Measurements from ENCODE around the gene PCSK2. TPM values are rescaled to one million over a fixed set of nuclear protein-coding genes. Genes with fewer than 3 reads are reported as not detected.

PCSK2 gene
- total and polyA plus RNA-seq, 10 donors = 0.06 to 0.17 (median 0.16) TPM; not detected in 3

GRCh38 chr20:17315407-17316231 is 88.8 kb downstream of the PCSK2 start:
- H3K4me1 ChIP-seq = no peaks in the 10 kb centered on the region
- H3K4me3 ChIP-seq = no peak overlapping the region
- no peaks in the 10 kb centered on the region for H3K9me3 ChIP-seq
- intact Hi-C loops (cut with DNase I; ENCODE audit: low total_unique reads) = no loop called here
- 19 to 34% (median 26%) methylated on average over 30 to 45 of the region's 45 CpGs for WGBS, 5 donors
- DNase-seq = no peak
- peaks cover 0 to 34% (median 12%) of the 10 kb centered on the region in 7 donors for H3K27me3 ChIP-seq (replicated peaks in 1 of 7)
- no peak for TF ChIP-seq POLR2AphosphoS5 (IDR thresholded peaks at IDR 0.05)
- TF ChIP-seq POLR2A (IDR thresholded peaks at IDR 0.05) = no peak
- TF ChIP-seq, protein P1, sequence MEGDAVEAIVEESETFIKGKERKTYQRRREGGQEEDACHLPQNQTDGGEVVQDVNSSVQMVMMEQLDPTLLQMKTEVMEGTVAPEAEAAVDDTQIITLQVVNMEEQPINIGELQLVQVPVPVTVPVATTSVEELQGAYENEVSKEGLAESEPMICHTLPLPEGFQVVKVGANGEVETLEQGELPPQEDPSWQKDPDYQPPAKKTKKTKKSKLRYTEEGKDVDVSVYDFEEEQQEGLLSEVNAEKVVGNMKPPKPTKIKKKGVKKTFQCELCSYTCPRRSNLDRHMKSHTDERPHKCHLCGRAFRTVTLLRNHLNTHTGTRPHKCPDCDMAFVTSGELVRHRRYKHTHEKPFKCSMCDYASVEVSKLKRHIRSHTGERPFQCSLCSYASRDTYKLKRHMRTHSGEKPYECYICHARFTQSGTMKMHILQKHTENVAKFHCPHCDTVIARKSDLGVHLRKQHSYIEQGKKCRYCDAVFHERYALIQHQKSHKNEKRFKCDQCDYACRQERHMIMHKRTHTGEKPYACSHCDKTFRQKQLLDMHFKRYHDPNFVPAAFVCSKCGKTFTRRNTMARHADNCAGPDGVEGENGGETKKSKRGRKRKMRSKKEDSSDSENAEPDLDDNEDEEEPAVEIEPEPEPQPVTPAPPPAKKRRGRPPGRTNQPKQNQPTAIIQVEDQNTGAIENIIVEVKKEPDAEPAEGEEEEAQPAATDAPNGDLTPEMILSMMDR (IDR thresholded peaks at IDR 0.05 in 8 of 11, conservative IDR thresholded peaks at IDR 0.05 in 3 of 11) = no peak
- no peaks in the 10 kb centered on the region for H3K36me3 ChIP-seq
- H3K27ac ChIP-seq = no peak overlapping the region

GRCh38 chr20:17316316-17317038 is 89.6 kb downstream of the PCSK2 start:
- TF ChIP-seq POLR2AphosphoS5 (IDR thresholded peaks at IDR 0.05) (no peak), POLR2A (IDR thresholded peaks at IDR 0.05) (no peak)
- TF ChIP-seq, protein P1 (IDR thresholded peaks at IDR 0.05 in 8 of 11, conservative IDR thresholded peaks at IDR 0.05 in 3 of 11) = no peak
- no peak overlapping the region for H3K4me3 ChIP-seq
- no peaks in the 10 kb centered on the region for H3K36me3 ChIP-seq
- peaks cover 0 to 34% (median 12%) of the 10 kb centered on the region in 7 donors for H3K27me3 ChIP-seq (replicated peaks in 1 of 7)
- H3K9me3 ChIP-seq = no peaks in the 10 kb centered on the region
- 64 to 87% (median 83%) methylated on average over 2 of the region's 2 CpGs for WGBS, 5 donors
- intact Hi-C loops (cut with DNase I; ENCODE audit: low total_unique reads) = no loop called here
- no peak for DNase-seq
- no peaks in the 10 kb centered on the region for H3K4me1 ChIP-seq
- no peak overlapping the region for H3K27ac ChIP-seq

GRCh38 chr20:17317341-17317740 is 90.5 kb downstream of the PCSK2 start:
- Histone ChIP-seq H3K36me3 (no peaks in the 10 kb centered on the region), H3K4me3 (no peak overlapping the region), H3K4me1 (no peaks in the 10 kb centered on the region), H3K27ac (no peak overlapping the region), H3K9me3 (no peaks in the 10 kb centered on the region), H3K27me3 (replicated peaks in 1 of 7) (peaks cover 0 to 34% (median 12%) of the 10 kb centered on the region in 7 donors)
- no peak for DNase-seq
- intact Hi-C loops (cut with DNase I; ENCODE audit: low total_unique reads) = no loop called here
- TF ChIP-seq POLR2AphosphoS5 (IDR thresholded peaks at IDR 0.05) (no peak), POLR2A (IDR thresholded peaks at IDR 0.05) (no peak)
- TF ChIP-seq, protein P1 (IDR thresholded peaks at IDR 0.05 in 8 of 11, conservative IDR thresholded peaks at IDR 0.05 in 3 of 11) = no peak
- WGBS, 5 donors = 53 to 70% (median 62%) methylated on average over 2 of the region's 2 CpGs

DNA sequence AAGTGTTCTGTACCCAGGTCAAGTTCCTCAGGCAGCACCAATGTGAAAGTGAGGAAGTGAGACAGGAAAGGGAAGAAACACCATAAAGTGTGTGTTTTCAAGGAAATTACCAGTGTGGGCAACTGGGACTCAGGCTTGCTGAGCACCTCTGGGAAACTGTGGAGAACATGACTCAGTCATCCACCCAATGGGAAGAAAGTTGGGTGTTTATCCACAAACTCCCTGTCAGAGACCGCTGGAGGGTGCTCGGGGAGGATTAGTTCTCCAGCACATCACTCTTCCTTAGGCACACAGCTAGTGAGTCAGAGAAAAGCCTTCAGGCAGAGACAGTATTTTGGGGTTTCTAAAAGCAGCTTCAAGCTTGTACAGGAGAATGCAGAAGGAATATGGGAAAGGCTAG is 93.6 kb downstream of the PCSK2 start:
- WGBS, 5 donors = 71 to 94% (median 93%) methylated on average over 2 of the region's 2 CpGs
- no peak for TF ChIP-seq POLR2AphosphoS5 (IDR thresholded peaks at IDR 0.05)
- no peak for TF ChIP-seq POLR2A (IDR thresholded peaks at IDR 0.05)
- TF ChIP-seq, protein P1 (IDR thresholded peaks at IDR 0.05 in 8 of 11, conservative IDR thresholded peaks at IDR 0.05 in 3 of 11) = no peak
- intact Hi-C loops (cut with DNase I; ENCODE audit: low total_unique reads) = no loop called here

More for the DNA sequence above, 93.6 kb downstream of the PCSK2 start:
- H3K9me3 ChIP-seq = no peaks in the 10 kb centered on the region
- H3K36me3 ChIP-seq = no peaks in the 10 kb centered on the region
- H3K4me1 ChIP-seq = no peaks in the 10 kb centered on the region
- no peak for DNase-seq
- peaks cover 0 to 27% (median 6%) of the 10 kb centered on the region in 7 donors for H3K27me3 ChIP-seq (replicated peaks in 1 of 7)
- no peak overlapping the region for H3K4me3 ChIP-seq
- no peak overlapping the region for H3K27ac ChIP-seq

Measured in spleen (tissue), 11 donors.